Ovary (tissue), 9 donors: ENCODE data around the gene KPNA2. TPM values are rescaled to one million over a fixed set of nuclear protein-coding genes. Genes with fewer than 3 reads are reported as not detected.
A peak's percentile ranks its signal among the peaks of the same experiment; 100 is the strongest.
"Not testable (repeated sequence)": the region's sequence is repeated elsewhere in the genome, so short reads cannot be mapped to it uniquely, and the experiment has no call there.

Source experiments
- DNase-seq, 5 donors: peaks; one replicate each; pipeline ENCODE4 v3.0.0-alpha.2; 2019 to 2020
- H3K27ac ChIP-seq, 2 donors: fragments of 200-600 bp; one replicate each; pipeline versions ENCODE4 v1.5.1 to v1.8.0; 2019 to 2022
- H3K27me3 ChIP-seq: fragments of 200-600 bp; one replicate; pipeline ENCODE4 v1.8.0; 2022
- H3K36me3 ChIP-seq: fragments of 200-600 bp; sonication (generic); one replicate; pipeline ENCODE4 v1.5.1; 2019
- H3K4me1 ChIP-seq: one replicate; pipeline ENCODE4 v1.8.1; 2013; ENCODE audit warnings: mild to moderate bottlenecking, moderate library complexity; ENCODE audit not compliant: insufficient read depth
- H3K4me3 ChIP-seq: fragments of 200-600 bp; sonication (generic); one replicate; pipeline ENCODE4 v1.5.1; 2017
- H3K9me3 ChIP-seq, 2 donors: fragments of 200-600 bp in 1 of 2; sonication (generic) in 1 of 2; one replicate each; pipeline versions ENCODE4 v1.5.1 to v1.8.1; 2013 to 2019; ENCODE audit warnings: mild to moderate bottlenecking in 1 of 2, moderate library complexity in 1 of 2
- EP300 ChIP-seq: sonication (generic); formaldehyde crosslinking; IDR thresholded peaks from one replicate; pipeline ENCODE4 v1.6.1; 2017; ENCODE audit warnings: antibody characterized with exemption
- POLR2A ChIP-seq: fragments of 450-650 bp; IDR thresholded peaks from one replicate; pipeline ENCODE4 v1.6.1; 2017; ENCODE audit warnings: antibody characterized with exemption, mild to moderate bottlenecking, moderate library complexity
- WGBS, 3 donors: extraction: QIAGEN DNeasy Blood & Tissue Kit in 1 of 3; methylation state at CpG; one replicate each; pipeline versions ENCODE4 v1.1.5 to v1.1.7; 2013 to 2017; 5-methylcytosine and 5-hydroxymethylcytosine counted together
- intact Hi-C, 4 donors: fragments of 100-400 bp; cut with DNase I; formaldehyde crosslinking; loops; one replicate each; pipeline versions ENCODE4 v1.11.0 to v1.15.1; 2022 to 2023
- polyA plus RNA-seq, 2 donors: library from polyadenylated mRNA; stranded (reverse); fragments of 200-250 nt in 1 of 2; fragments of 350-450 nt in 1 of 2; fragmentation: Illumina TruSeq in 1 of 2; extraction: RNeasy Lipid Tissue Mini Kit (QIAGEN cat#74804) in 1 of 2; gene quantifications; one replicate each; pipeline ENCODE4 v1.2.3, GENCODE V29; 2013 to 2014
- total RNA-seq, 7 donors: library from RNA; depleted of rRNA in 2 of 7; stranded (reverse); fragments of >200 nt in 2 of 7; fragmentation: NEBNext Ultra II Directional in 3 of 7; extraction: Animal tissue kit (Norgen Biotek cat#: 25700) in 3 of 7; gene quantifications; one replicate each; pipeline versions ENCODE4 v1.1.0 to v1.2.4, GENCODE V29; 2016 to 2023
- TF ChIP-seq, protein P1 (sequence below), 3 donors: fragments of 450-650 bp in 2 of 3; fragments of 200-600 bp in 1 of 3; IDR thresholded peaks; one replicate each; pipeline versions ENCODE4 v1.5.1 to v1.8.0; 2016 to 2022; ENCODE audit warnings: antibody characterized with exemption in 3 of 3, mild to moderate bottlenecking in 1 of 3
- donor health status: DM: no; HTN: no; CAD: no; lungs with moderate emphysema.
- donor health status: DM: no; HTN: no; CAD: no.
- donor health status: Bipolar disorder and iron deficiency.
- donor health status: DM: yes; HTN: yes; CAD: no.
- donor health status: DM: no; HTN: no; CAD: no.
- donor health status: DM: yes; HTN: yes; CAD: no.

Gene KPNA2
- total and polyA plus RNA-seq, 9 donors = 4.3 to 24.3 (median 12.1) TPM

DNA sequence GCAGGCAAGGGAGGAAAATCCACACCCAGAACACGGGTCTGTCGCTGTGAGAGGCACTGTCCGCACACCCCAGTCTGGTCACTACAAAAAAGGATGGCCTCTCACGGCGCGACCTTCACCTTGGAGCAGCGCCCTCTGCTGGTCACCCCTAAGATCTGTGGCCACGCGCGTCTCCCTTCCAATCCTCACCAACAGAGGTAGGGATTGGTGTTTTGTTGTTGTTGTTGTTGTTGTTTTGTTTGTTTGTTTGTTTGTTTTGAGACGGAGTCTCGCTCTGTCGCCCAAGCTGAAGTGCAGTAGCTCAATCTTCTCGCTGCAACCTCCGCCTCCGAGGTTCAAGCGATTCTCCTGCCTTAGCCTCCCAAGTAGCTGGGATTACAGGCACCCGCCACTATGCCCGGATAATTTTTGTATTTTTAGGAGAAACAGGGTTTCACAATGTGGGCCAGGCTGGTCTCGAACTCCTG is 24.3 kb upstream of the KPNA2 start:
- H3K4me1 ChIP-seq = no peaks in the 10 kb centered on the region
- DNase-seq = no peak
- no peak overlapping the region for H3K4me3 ChIP-seq
- no peaks in the 10 kb centered on the region for H3K27me3 ChIP-seq
- intact Hi-C loops = no loop called here
- no peaks in the 10 kb centered on the region for H3K36me3 ChIP-seq
- no peaks in the 10 kb centered on the region for H3K9me3 ChIP-seq
- 47 to 53% (median 49%) methylated on average over 20 of the region's 20 CpGs for WGBS, 3 donors
- H3K27ac ChIP-seq = no peak overlapping the region
- TF ChIP-seq EP300 = no peak
- no peak for TF ChIP-seq POLR2A
- TF ChIP-seq, protein P1, sequence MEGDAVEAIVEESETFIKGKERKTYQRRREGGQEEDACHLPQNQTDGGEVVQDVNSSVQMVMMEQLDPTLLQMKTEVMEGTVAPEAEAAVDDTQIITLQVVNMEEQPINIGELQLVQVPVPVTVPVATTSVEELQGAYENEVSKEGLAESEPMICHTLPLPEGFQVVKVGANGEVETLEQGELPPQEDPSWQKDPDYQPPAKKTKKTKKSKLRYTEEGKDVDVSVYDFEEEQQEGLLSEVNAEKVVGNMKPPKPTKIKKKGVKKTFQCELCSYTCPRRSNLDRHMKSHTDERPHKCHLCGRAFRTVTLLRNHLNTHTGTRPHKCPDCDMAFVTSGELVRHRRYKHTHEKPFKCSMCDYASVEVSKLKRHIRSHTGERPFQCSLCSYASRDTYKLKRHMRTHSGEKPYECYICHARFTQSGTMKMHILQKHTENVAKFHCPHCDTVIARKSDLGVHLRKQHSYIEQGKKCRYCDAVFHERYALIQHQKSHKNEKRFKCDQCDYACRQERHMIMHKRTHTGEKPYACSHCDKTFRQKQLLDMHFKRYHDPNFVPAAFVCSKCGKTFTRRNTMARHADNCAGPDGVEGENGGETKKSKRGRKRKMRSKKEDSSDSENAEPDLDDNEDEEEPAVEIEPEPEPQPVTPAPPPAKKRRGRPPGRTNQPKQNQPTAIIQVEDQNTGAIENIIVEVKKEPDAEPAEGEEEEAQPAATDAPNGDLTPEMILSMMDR (IDR thresholded peaks at IDR 0.05) = peak in 1 of 3 donors; percentile 15

DNA sequence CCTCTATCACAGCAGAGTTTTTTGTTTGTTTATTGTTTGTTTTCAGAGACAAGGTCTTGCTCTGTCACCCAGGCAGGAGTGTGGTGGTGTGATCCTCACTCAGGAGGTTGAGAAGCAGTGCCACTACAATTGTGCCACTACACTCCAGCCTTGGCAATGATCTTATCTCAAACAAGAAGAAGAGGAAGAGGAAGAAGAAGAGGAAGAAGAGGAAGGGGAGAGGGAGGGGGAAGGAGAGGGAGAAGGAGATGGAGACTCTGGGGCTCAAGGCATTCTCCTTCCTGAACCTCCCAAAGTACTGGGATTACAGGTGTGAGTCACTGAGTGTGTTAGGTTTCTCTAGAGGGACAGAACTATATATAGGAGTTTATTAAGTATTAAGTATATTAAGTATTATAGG is 22.1 kb upstream of the KPNA2 start:
- Histone ChIP-seq H3K27me3 (no peaks in the 10 kb centered on the region), H3K4me3 (no peak overlapping the region), H3K9me3 (no peaks in the 10 kb centered on the region), H3K27ac (no peak overlapping the region), H3K36me3 (no peaks in the 10 kb centered on the region), H3K4me1 (no peaks in the 10 kb centered on the region)
- no peak for TF ChIP-seq EP300
- no peak for TF ChIP-seq POLR2A
- TF ChIP-seq, protein P1 (IDR thresholded peaks at IDR 0.05) = no peak
- no peak for DNase-seq
- intact Hi-C loops = no loop called here

DNA sequence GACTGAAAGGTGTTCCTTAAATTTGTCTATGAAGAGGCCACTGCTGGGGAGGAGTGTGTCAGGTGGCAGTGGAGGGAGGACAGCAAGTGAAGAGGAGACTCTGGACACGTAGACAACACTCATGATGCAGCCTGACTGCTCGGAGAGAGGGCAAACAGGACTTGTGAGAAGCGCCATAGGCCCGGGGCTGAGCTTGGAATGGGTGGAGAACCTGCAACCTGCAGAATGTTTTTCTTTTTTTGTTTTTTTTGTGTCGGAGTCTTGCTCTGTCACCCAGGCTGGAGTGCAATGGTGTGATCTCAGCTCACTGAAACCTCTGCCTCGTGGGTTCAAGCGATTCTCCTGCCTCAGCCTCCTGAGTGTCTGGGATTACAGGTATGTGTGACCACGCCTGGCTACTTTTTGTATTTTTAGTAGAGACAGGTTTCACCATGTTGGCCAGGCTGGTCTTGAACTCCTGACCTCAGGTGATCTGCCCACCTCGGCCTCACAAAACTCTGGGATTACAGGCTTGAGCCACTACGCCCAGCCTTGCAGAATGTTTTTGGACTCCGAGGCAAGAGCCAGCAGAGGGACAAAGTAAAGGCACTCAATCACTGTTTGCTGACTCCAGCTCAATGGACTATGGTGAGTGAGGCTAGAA is 20.3 kb upstream of the KPNA2 start:
- intact Hi-C loops = no loop called here
- Histone ChIP-seq H3K4me1 (no peaks in the 10 kb centered on the region), H3K27me3 (no peaks in the 10 kb centered on the region), H3K27ac (no peak overlapping the region), H3K4me3 (no peak overlapping the region), H3K36me3 (no peaks in the 10 kb centered on the region), H3K9me3 (no peaks in the 10 kb centered on the region)
- TF ChIP-seq, protein P1 (IDR thresholded peaks at IDR 0.05) = no peak
- TF ChIP-seq POLR2A (no peak), EP300 (no peak)
- DNase-seq = no peak
- WGBS, 3 donors = 84 to 88% (median 84%) methylated on average over 11 of the region's 11 CpGs

DNA sequence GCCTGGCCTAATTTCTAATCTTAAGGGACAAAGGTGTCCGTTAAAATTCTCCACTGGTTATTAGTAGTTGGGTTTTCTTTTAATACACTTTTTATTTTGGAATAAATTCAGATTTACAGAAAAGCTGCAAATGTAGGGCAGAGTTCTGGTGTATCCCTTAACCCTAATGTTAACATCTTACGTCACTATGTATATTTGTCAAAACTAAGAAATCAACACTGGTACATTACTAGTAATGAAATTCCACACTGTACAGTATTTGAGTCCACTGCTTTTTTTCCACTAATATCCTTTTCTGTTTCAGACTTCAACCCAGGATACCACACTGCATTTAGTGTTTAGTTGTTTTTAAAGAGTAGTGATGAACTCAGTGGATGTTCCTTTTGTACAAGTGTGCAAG is 18.7 kb upstream of the KPNA2 start:
- no peak for DNase-seq
- intact Hi-C loops = no loop called here
- H3K4me1 ChIP-seq = no peaks in the 10 kb centered on the region
- 78 to 95% (median 87%) methylated on average over 2 of the region's 2 CpGs for WGBS, 3 donors
- no peak overlapping the region for H3K27ac ChIP-seq
- H3K36me3 ChIP-seq = no peaks in the 10 kb centered on the region
- no peaks in the 10 kb centered on the region for H3K9me3 ChIP-seq
- H3K27me3 ChIP-seq = no peaks in the 10 kb centered on the region
- no peak overlapping the region for H3K4me3 ChIP-seq
- TF ChIP-seq, protein P1 (IDR thresholded peaks at IDR 0.05) = no peak
- TF ChIP-seq EP300 (no peak), POLR2A (no peak)

DNA sequence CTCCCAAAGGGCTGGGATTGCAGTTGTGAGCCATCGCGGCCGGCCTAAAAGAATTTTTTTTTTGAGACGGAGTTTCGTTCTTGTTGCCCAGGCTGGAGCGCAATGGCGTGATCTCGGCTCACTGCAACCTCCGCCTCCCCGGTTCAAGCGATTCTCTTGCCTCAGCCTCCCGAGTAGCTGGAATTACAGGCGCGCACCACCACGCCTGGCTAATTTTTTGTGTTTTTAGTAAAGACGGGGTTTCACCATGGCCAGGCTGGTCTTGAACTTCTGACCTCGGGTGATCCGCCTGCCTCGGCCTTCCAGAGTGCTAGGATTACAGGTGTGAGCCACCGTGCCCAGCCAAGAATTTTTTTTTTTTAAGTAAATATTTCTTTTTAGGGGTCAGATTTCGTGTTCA is 17.0 kb upstream of the KPNA2 start:
- H3K27me3 ChIP-seq, H3K4me1 ChIP-seq, H3K27ac ChIP-seq, H3K4me3 ChIP-seq, H3K9me3 ChIP-seq, intact Hi-C loops, DNase-seq, H3K36me3 ChIP-seq: not testable (repeated sequence)
- 87 to 93% (median 89%) methylated on average over 21 of the region's 21 CpGs for WGBS, 3 donors
